ENCODE data around the gene CDKAL1.

Gene CDKAL1

GRCh38 chr6:21111093-21111725 lies 577.0 kb downstream of the CDKAL1 start:
- Histone ChIP-seq H2AFZ (ENCODE audit: low read depth) (no peak overlapping the region), H3K9ac (no peak overlapping the region), H3K27ac (no peak overlapping the region), H4K20me1 (ENCODE audit: insufficient read depth) (no peaks in the 10 kb centered on the region), H3K4me2 (no peak overlapping the region), H3K27me3 (ENCODE audit: insufficient read depth, low read depth) (no peaks in the 10 kb centered on the region), H3K4me3 (IDR thresholded peaks at IDR 0.05; ENCODE audit: insufficient read depth, low read depth, low read length) (no peak overlapping the region), H3K36me3 (ENCODE audit: insufficient read depth) (no peaks in the 10 kb centered on the region), H3K79me2 (ENCODE audit: insufficient read depth, low read depth) (no peaks in the 10 kb centered on the region), H3K4me1 (ENCODE audit: low read depth, poor library complexity, severe bottlenecking) (no peaks in the 10 kb centered on the region)
- TF ChIP-seq, protein P1, sequence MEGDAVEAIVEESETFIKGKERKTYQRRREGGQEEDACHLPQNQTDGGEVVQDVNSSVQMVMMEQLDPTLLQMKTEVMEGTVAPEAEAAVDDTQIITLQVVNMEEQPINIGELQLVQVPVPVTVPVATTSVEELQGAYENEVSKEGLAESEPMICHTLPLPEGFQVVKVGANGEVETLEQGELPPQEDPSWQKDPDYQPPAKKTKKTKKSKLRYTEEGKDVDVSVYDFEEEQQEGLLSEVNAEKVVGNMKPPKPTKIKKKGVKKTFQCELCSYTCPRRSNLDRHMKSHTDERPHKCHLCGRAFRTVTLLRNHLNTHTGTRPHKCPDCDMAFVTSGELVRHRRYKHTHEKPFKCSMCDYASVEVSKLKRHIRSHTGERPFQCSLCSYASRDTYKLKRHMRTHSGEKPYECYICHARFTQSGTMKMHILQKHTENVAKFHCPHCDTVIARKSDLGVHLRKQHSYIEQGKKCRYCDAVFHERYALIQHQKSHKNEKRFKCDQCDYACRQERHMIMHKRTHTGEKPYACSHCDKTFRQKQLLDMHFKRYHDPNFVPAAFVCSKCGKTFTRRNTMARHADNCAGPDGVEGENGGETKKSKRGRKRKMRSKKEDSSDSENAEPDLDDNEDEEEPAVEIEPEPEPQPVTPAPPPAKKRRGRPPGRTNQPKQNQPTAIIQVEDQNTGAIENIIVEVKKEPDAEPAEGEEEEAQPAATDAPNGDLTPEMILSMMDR (conservative IDR thresholded peaks at IDR 0.05; ENCODE audit: low read depth, low read length) = no peak

- no peak overlapping the region for H2AFZ ChIP-seq (ENCODE audit: low read depth)
These were observed 580.9 kb downstream of the CDKAL1 start for GRCh38 chr6:21115111-21115510.

GRCh38 chr6:21116736-21117135 lies 582.5 kb downstream of the CDKAL1 start:
- no peaks in the 10 kb centered on the region for H3K27me3 ChIP-seq (ENCODE audit: insufficient read depth, low read depth)
- no peaks in the 10 kb centered on the region for H3K79me2 ChIP-seq (ENCODE audit: insufficient read depth, low read depth)
- H2AFZ ChIP-seq (ENCODE audit: low read depth) = no peak overlapping the region
- no peaks in the 10 kb centered on the region for H3K36me3 ChIP-seq (ENCODE audit: insufficient read depth)
- no peak overlapping the region for H3K4me2 ChIP-seq
- H3K4me1 ChIP-seq (ENCODE audit: low read depth, poor library complexity, severe bottlenecking) = peaks cover 4% of the 10 kb centered on the region
- H3K4me3 ChIP-seq (IDR thresholded peaks at IDR 0.05; ENCODE audit: insufficient read depth, low read depth, low read length) = no peak overlapping the region
- H3K9ac ChIP-seq = no peak overlapping the region
- no peaks in the 10 kb centered on the region for H4K20me1 ChIP-seq (ENCODE audit: insufficient read depth)
- no peak overlapping the region for H3K27ac ChIP-seq
- TF ChIP-seq, protein P1 (conservative IDR thresholded peaks at IDR 0.05; ENCODE audit: low read depth, low read length) = no peak

More at GRCh38 chr6:21115111-21115510, 580.9 kb downstream of the CDKAL1 start:
- Histone ChIP-seq H3K79me2 (ENCODE audit: insufficient read depth, low read depth) (no peaks in the 10 kb centered on the region), H3K4me3 (IDR thresholded peaks at IDR 0.05; ENCODE audit: insufficient read depth, low read depth, low read length) (no peak overlapping the region), H3K9ac (no peak overlapping the region), H4K20me1 (ENCODE audit: insufficient read depth) (no peaks in the 10 kb centered on the region), H3K27ac (no peak overlapping the region), H3K4me2 (no peak overlapping the region), H3K27me3 (ENCODE audit: insufficient read depth, low read depth) (no peaks in the 10 kb centered on the region), H3K36me3 (ENCODE audit: insufficient read depth) (no peaks in the 10 kb centered on the region), H3K4me1 (ENCODE audit: low read depth, poor library complexity, severe bottlenecking) (peaks cover 4% of the 10 kb centered on the region)
- TF ChIP-seq, protein P1 (conservative IDR thresholded peaks at IDR 0.05; ENCODE audit: low read depth, low read length) = no peak

GRCh38 chr6:21118216-21118780 lies 584.0 kb downstream of the CDKAL1 start:
- H3K79me2 ChIP-seq (ENCODE audit: insufficient read depth, low read depth) = no peaks in the 10 kb centered on the region
- no peak overlapping the region for H3K4me3 ChIP-seq (IDR thresholded peaks at IDR 0.05; ENCODE audit: insufficient read depth, low read depth, low read length)
- H3K36me3 ChIP-seq (ENCODE audit: insufficient read depth) = no peaks in the 10 kb centered on the region
- no peaks in the 10 kb centered on the region for H3K27me3 ChIP-seq (ENCODE audit: insufficient read depth, low read depth)
- peaks cover 4% of the 10 kb centered on the region for H3K4me1 ChIP-seq (ENCODE audit: low read depth, poor library complexity, severe bottlenecking)
- no peak overlapping the region for H3K27ac ChIP-seq
- H3K4me2 ChIP-seq = no peak overlapping the region
- H2AFZ ChIP-seq (ENCODE audit: low read depth) = no peak overlapping the region
- no peaks in the 10 kb centered on the region for H4K20me1 ChIP-seq (ENCODE audit: insufficient read depth)
- TF ChIP-seq, protein P1 (conservative IDR thresholded peaks at IDR 0.05; ENCODE audit: low read depth, low read length) = no peak
- no peak overlapping the region for H3K9ac ChIP-seq
